GM23338 (cell line): ENCODE data around the gene MAN1C1. TPM values are rescaled to one million over a fixed set of nuclear protein-coding genes. Genes with fewer than 3 reads are reported as not detected.
A peak's percentile ranks its signal among the peaks of the same experiment; 100 is the strongest.

Experiments used
- ATAC-seq: fragments of 200-7000 bp; cut with Tn5 transposase; 3 replicates; pipeline ENCODE4 v1.9.1; 2020
- DNase-seq: peaks from one replicate; pipeline ENCODE4 v3.0.0-alpha.2; 2015; ENCODE audit warnings: low spot score
- H2AFZ ChIP-seq: fragments of 200-600 bp; sonication (generic); 2 replicates; pipeline ENCODE4 v1.8.0; 2016; ENCODE audit warnings: antibody characterized with exemption, mild to moderate bottlenecking, moderate library complexity
- H3F3A ChIP-seq: fragments of 200-600 bp; sonication (generic); replicated peaks from 2 replicates; pipeline ENCODE4 v1.8.0; 2017; ENCODE audit warnings: antibody characterized with exemption, mixed run types, low read depth
- H3K27ac ChIP-seq: fragments of 200-600 bp; sonication (generic); 2 replicates; pipeline ENCODE4 v1.6.1; 2016; ENCODE audit warnings: low read depth
- H3K27me3 ChIP-seq: fragments of 200-600 bp; sonication (generic); 2 replicates; pipeline ENCODE4 v1.8.0; 2016; ENCODE audit warnings: mild to moderate bottlenecking, mixed run types, moderate library complexity; ENCODE audit not compliant: insufficient read depth
- H3K36me3 ChIP-seq: fragments of 200-600 bp; sonication (generic); 2 replicates; pipeline ENCODE4 v1.8.0; 2016; ENCODE audit warnings: mild to moderate bottlenecking; ENCODE audit not compliant: insufficient read depth
- H3K4me1 ChIP-seq: fragments of 200-600 bp; sonication (generic); 2 replicates; pipeline ENCODE4 v1.8.0; 2016; ENCODE audit warnings: mild to moderate bottlenecking, moderate library complexity; ENCODE audit not compliant: insufficient read depth
- H3K4me2 ChIP-seq: fragments of 200-600 bp; sonication (generic); 2 replicates; pipeline ENCODE4 v1.7.1; 2017; ENCODE audit warnings: mixed run types
- H3K4me3 ChIP-seq: fragments of 200-600 bp; sonication (generic); 2 replicates; pipeline ENCODE4 v1.6.1; 2016; ENCODE audit warnings: mixed run types
- H3K79me2 ChIP-seq: fragments of 200-600 bp; sonication (generic); replicated peaks from 2 replicates; pipeline ENCODE4 v1.8.0; 2017; ENCODE audit warnings: mild to moderate bottlenecking; ENCODE audit not compliant: insufficient read depth
- H3K9me2 ChIP-seq: fragments of 200-600 bp; sonication (generic); 2 replicates; pipeline ENCODE4 v1.8.0; 2017; ENCODE audit not compliant: insufficient read depth
- H4K20me1 ChIP-seq: fragments of 200-600 bp; sonication (generic); replicated peaks from 2 replicates; pipeline ENCODE4 v1.8.0; 2017; ENCODE audit warnings: mild to moderate bottlenecking; ENCODE audit not compliant: insufficient read depth
- H3K27ac Mint-ChIP-seq: 2 replicates; pipeline ENCODE4 v1.8.0; 2020; ENCODE audit warnings: inconsistent platforms, mild to moderate bottlenecking, moderate library complexity, mixed read lengths
- H3K27me3 Mint-ChIP-seq: 3 replicates; pipeline ENCODE4 v1.8.0; 2022; ENCODE audit warnings: low read depth, mild to moderate bottlenecking, moderate library complexity, mixed read lengths, inconsistent platforms; ENCODE audit not compliant: insufficient read depth, poor library complexity
- H3K36me3 Mint-ChIP-seq: 3 replicates; pipeline ENCODE4 v1.8.0; 2021; ENCODE audit warnings: low read depth, mild to moderate bottlenecking, inconsistent platforms, moderate library complexity, mixed read lengths
- H3K4me1 Mint-ChIP-seq: 3 replicates; pipeline ENCODE4 v1.8.0; 2020; ENCODE audit warnings: mild to moderate bottlenecking, inconsistent platforms, mixed read lengths
- H3K4me3 Mint-ChIP-seq: 3 replicates; pipeline ENCODE4 v1.8.0; 2021; ENCODE audit warnings: moderate library complexity, mild to moderate bottlenecking, inconsistent platforms, mixed read lengths
- H3K9me3 Mint-ChIP-seq: 3 replicates; pipeline ENCODE4 v1.8.0; 2020; ENCODE audit warnings: moderate library complexity, mild to moderate bottlenecking, inconsistent platforms, mixed read lengths
- CREB1 ChIP-seq: fragments of 250-450 bp; sonication (Bioruptor Pico); IDR thresholded peaks from 2 replicates; pipeline ENCODE4 v1.5.0; 2020; ENCODE audit warnings: low read depth, mild to moderate bottlenecking, moderate library complexity
- EZH2 ChIP-seq: fragments of 200-600 bp; sonication (generic); IDR thresholded peaks from one replicate; pipeline ENCODE4 v1.8.0; 2017; ENCODE audit warnings: antibody characterized with exemption, mild to moderate bottlenecking, low read depth; ENCODE audit not compliant: unreplicated experiment
- JUNB ChIP-seq: IDR thresholded peaks from one replicate; pipeline ENCODE4 v1.6.1; 2016; ENCODE audit warnings: antibody characterized with exemption; ENCODE audit not compliant: unreplicated experiment
- NANOG ChIP-seq: IDR thresholded peaks from 2 replicates; pipeline ENCODE4 v1.6.1; 2016; ENCODE audit warnings: antibody characterized with exemption, borderline replicate concordance
- POLR2AphosphoS5 ChIP-seq: IDR thresholded peaks from 2 replicates; pipeline ENCODE4 v1.6.1; 2016; ENCODE audit warnings: antibody characterized with exemption, low read depth
- REST ChIP-seq: IDR thresholded peaks from one replicate; pipeline ENCODE4 v1.6.1; 2018; ENCODE audit warnings: antibody characterized with exemption; ENCODE audit not compliant: unreplicated experiment
- STAT1 ChIP-seq: IDR thresholded peaks from one replicate; pipeline ENCODE4 v1.6.1; 2016; ENCODE audit warnings: antibody characterized with exemption; ENCODE audit not compliant: unreplicated experiment
- ZNF114 ChIP-seq: fragments of 250-450 bp; sonication (Bioruptor Pico); IDR thresholded peaks from 2 replicates; pipeline ENCODE4 v1.5.0; 2020; ENCODE audit warnings: mild to moderate bottlenecking, moderate library complexity
- ZNF331 ChIP-seq: fragments of 250-450 bp; sonication (Bioruptor Pico); IDR thresholded peaks from 2 replicates; pipeline ENCODE4 v1.5.0; 2020; ENCODE audit warnings: low read depth, mild to moderate bottlenecking, moderate library complexity
- polyA plus RNA-seq: library from polyadenylated mRNA; unstranded; fragments of >200 nt; fragmentation: Nextera tagmentation; extraction: Ambion mirVana; gene quantifications from 2 replicates; pipeline ENCODE4 v1.2.1, GENCODE V29; 2016
- total RNA-seq: library from RNA; depleted of rRNA; stranded (reverse); fragments of >200 nt; shearing (Covaris generic); gene quantifications from 2 replicates; pipeline ENCODE4 v1.2.3, GENCODE V29; 2014
- TF ChIP-seq, protein P1 (sequence below): fragments of 250-450 bp; sonication (Bioruptor Pico); IDR thresholded peaks from 2 replicates; pipeline ENCODE4 v1.5.0; 2020; ENCODE audit warnings: mild to moderate bottlenecking, moderate library complexity
- TF ChIP-seq, protein P2 (sequence below), 2 experiments: fragments of 200-600 bp in 1 of 2; sonication (generic) in 1 of 2; conservative IDR thresholded peaks; 2 replicates each; pipeline versions ENCODE4 v1.5.1 to v1.6.1; 2016 to 2017; ENCODE audit warnings: antibody characterized with exemption in 2 of 2, low read depth in 2 of 2, mild to moderate bottlenecking in 2 of 2, moderate library complexity in 1 of 2

Gene MAN1C1
- total and polyA plus RNA-seq, 2 experiments from 2014 or later: 5.4 to 13.6 TPM

DNA sequence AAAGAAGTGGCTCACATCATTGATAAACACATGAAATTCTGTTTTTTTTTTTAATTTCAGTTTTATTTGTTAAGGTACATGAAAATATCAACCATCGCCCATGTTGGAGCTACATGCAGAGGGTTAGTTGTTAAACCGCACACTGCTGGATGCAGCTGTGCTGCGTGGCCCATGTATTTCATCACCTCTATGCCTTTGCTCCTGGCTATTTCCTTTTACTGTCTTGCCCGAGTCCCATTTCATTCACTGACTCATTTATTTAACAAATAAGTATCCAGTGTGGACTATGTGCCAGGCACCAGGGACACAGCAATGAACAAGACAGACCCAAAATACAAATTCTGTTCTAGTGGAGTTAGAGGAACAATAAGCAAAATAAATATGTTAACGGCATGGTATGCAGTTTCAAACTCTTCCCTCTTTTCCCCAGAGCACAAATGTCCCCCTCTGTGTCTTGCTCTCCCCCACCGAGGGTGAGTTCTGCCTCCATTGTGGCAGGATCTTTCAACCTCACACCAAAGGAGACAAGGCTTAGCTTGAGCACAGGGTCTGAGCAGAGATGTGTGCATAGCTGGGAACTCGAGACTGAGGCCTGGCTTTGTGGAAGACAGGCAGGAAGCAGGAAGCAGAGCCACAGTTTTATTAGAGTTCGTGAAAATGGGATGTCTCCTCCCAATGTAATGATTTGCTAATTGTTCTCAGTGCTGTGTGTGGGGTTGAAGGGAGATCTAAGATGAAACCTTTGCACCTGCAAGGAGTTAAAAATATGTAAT, 44.6 kb downstream of the MAN1C1 start (continued):
- TF ChIP-seq, protein P1, sequence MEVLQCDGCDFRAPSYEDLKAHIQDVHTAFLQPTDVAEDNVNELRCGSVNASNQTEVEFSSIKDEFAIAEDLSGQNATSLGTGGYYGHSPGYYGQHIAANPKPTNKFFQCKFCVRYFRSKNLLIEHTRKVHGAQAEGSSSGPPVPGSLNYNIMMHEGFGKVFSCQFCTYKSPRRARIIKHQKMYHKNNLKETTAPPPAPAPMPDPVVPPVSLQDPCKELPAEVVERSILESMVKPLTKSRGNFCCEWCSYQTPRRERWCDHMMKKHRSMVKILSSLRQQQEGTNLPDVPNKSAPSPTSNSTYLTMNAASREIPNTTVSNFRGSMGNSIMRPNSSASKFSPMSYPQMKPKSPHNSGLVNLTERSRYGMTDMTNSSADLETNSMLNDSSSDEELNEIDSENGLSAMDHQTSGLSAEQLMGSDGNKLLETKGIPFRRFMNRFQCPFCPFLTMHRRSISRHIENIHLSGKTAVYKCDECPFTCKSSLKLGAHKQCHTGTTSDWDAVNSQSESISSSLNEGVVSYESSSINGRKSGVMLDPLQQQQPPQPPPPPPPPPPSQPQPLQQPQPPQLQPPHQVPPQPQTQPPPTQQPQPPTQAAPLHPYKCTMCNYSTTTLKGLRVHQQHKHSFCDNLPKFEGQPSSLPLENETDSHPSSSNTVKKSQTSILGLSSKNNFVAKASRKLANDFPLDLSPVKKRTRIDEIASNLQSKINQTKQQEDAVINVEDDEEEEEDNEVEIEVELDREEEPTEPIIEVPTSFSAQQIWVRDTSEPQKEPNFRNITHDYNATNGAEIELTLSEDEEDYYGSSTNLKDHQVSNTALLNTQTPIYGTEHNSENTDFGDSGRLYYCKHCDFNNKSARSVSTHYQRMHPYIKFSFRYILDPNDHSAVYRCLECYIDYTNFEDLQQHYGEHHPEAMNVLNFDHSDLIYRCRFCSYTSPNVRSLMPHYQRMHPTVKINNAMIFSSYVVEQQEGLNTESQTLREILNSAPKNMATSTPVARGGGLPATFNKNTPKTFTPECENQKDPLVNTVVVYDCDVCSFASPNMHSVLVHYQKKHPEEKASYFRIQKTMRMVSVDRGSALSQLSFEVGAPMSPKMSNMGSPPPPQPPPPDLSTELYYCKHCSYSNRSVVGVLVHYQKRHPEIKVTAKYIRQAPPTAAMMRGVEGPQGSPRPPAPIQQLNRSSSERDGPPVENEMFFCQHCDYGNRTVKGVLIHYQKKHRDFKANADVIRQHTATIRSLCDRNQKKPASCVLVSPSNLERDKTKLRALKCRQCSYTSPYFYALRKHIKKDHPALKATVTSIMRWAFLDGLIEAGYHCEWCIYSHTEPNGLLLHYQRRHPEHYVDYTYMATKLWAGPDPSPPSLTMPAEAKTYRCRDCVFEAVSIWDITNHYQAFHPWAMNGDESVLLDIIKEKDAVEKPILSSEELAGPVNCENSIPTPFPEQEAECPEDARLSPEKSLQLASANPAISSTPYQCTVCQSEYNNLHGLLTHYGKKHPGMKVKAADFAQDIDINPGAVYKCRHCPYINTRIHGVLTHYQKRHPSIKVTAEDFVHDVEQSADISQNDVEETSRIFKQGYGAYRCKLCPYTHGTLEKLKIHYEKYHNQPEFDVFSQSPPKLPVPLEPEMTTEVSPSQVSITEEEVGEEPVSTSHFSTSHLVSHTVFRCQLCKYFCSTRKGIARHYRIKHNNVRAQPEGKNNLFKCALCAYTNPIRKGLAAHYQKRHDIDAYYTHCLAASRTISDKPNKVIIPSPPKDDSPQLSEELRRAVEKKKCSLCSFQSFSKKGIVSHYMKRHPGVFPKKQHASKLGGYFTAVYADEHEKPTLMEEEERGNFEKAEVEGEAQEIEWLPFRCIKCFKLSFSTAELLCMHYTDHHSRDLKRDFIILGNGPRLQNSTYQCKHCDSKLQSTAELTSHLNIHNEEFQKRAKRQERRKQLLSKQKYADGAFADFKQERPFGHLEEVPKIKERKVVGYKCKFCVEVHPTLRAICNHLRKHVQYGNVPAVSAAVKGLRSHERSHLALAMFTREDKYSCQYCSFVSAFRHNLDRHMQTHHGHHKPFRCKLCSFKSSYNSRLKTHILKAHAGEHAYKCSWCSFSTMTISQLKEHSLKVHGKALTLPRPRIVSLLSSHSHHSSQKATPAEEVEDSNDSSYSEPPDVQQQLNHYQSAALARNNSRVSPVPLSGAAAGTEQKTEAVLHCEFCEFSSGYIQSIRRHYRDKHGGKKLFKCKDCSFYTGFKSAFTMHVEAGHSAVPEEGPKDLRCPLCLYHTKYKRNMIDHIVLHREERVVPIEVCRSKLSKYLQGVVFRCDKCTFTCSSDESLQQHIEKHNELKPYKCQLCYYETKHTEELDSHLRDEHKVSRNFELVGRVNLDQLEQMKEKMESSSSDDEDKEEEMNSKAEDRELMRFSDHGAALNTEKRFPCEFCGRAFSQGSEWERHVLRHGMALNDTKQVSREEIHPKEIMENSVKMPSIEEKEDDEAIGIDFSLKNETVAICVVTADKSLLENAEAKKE: no peak
- TF ChIP-seq JUNB (no peak), POLR2AphosphoS5 (no peak), STAT1 (no peak), ZNF114 (CRISPR knock-in tag) (no peak), ZNF331 (CRISPR knock-in tag) (no peak)
- TF ChIP-seq, protein P2, sequence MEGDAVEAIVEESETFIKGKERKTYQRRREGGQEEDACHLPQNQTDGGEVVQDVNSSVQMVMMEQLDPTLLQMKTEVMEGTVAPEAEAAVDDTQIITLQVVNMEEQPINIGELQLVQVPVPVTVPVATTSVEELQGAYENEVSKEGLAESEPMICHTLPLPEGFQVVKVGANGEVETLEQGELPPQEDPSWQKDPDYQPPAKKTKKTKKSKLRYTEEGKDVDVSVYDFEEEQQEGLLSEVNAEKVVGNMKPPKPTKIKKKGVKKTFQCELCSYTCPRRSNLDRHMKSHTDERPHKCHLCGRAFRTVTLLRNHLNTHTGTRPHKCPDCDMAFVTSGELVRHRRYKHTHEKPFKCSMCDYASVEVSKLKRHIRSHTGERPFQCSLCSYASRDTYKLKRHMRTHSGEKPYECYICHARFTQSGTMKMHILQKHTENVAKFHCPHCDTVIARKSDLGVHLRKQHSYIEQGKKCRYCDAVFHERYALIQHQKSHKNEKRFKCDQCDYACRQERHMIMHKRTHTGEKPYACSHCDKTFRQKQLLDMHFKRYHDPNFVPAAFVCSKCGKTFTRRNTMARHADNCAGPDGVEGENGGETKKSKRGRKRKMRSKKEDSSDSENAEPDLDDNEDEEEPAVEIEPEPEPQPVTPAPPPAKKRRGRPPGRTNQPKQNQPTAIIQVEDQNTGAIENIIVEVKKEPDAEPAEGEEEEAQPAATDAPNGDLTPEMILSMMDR (conservative IDR thresholded peaks at IDR 0.05; ENCODE audit: low read depth in 2 of 2): no peak

- H3K4me2 ChIP-seq: no peak overlapping the region
- no peak overlapping the region for H2AFZ ChIP-seq
- peaks cover 33% of the 10 kb centered on the region for H3K4me1 Mint-ChIP-seq
- no peaks in the 10 kb centered on the region for H3K9me3 Mint-ChIP-seq
- H3K27me3 Mint-ChIP-seq: no peaks in the 10 kb centered on the region
- H3K9me2 ChIP-seq: no peaks in the 10 kb centered on the region
- peaks cover 7% of the 10 kb centered on the region; the same call in 1 of the 2 replicates for H3F3A ChIP-seq
- ATAC-seq (no peak), DNase-seq (no peak)
- no peaks in the 10 kb centered on the region for H4K20me1 ChIP-seq
- no peaks in the 10 kb centered on the region for H3K36me3 Mint-ChIP-seq
- H3K79me2 ChIP-seq: no peaks in the 10 kb centered on the region
- peaks cover 23% of the 10 kb centered on the region for H3K4me1 ChIP-seq
- H3K36me3 ChIP-seq: no peaks in the 10 kb centered on the region
- H3K4me3 Mint-ChIP-seq: no peak overlapping the region
- no peaks in the 10 kb centered on the region for H3K27me3 ChIP-seq
- H3K27ac Mint-ChIP-seq: peak overlapping the region; percentile 54; the same call in 1 of the 2 replicates
- H3K4me3 ChIP-seq: no peak overlapping the region
- H3K27ac ChIP-seq: 0 out of 2 replicates have a peak overlapping the region, but pooled peaks have one; percentile 28
- TF ChIP-seq, protein P2 (conservative IDR thresholded peaks at IDR 0.05; ENCODE audit: low read depth in 2 of 2): no peak
- TF ChIP-seq CREB1 (CRISPR knock-in tag) (no peak), NANOG (no peak), REST (no peak), EZH2 (no peak)
Observed at GRCh38 chr1:25662061-25662460, 45.5 kb downstream of the MAN1C1 start.
